Stimulated activated CD4-positive, alpha-beta T cell treated with anti-CD3 and anti-CD28 coated beads, Interleukin-12 subunit alpha, Interleukin-12 subunit beta, amount 100 ng/mL, for 24 hours (primary cell): ENCODE results near the gene PLS1.
"Not testable (repeated sequence)": the region's sequence is repeated elsewhere in the genome, so short reads cannot be mapped to it uniquely, and the experiment has no call there.

Experiments used
- DNase-seq, 2 experiments: peaks; one replicate each; pipeline ENCODE4 v3.0.0-alpha.2; 2020; ENCODE audit warnings: low read depth in 2 of 2

The PLS1 gene

DNA sequence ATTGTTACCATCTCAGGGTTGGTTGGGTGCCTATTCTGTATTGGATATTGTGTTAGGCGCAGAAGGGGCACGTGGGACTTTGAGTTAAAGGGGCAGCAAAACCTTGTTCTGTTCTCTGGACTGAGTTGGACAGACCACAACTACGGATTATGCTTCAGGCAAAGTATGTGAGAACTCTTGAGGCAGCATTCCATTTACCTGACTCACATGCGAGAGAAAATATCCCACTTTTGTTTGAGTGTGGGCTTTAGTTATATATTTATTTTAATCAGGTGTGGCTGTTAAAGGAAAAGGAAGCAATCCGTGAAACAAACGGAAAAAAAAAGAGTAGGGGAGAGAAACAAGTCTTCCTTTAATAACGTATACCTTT is 627 bp upstream of the PLS1 start:
- DNase-seq, result no peak

DNA sequence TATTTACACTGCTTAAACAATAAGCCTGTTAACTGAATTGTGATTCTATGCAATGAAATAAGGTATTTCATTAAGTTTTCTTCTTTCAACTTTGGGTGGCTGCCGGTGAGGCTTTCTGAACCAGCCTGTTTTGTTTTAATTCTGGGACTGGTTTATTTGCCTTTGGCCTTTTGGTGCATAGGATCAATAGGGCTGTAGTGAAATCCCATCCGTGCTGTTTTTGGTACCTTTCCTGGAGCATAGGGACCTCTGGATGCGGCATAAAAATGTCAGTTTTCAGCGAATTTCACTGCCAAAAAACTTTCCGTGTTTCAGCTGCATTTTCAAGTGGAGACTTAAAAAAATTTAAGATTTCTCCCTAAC is 514 bp downstream of the PLS1 start:
- no peak for DNase-seq

DNA sequence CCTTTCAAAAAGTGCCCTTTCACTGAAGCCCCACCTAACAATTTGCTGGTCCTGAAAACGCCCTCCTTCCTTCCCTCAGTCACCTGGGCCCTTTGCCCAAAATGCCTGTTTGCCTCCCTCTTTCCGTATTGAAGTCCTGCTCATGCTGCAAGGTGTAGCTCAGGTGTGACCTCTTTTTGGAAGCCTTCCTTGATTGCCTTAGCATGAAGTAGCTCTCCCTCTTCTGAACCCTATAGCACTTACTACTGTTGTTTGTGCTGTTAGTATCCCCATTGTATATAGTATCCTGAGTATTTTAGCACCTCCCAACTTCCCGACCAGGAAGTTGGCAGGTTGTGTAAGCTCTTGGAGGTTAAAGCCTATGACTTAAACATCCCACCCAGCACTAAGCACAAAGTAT is 1.7 kb downstream of the PLS1 start:
- no peak for DNase-seq

DNA sequence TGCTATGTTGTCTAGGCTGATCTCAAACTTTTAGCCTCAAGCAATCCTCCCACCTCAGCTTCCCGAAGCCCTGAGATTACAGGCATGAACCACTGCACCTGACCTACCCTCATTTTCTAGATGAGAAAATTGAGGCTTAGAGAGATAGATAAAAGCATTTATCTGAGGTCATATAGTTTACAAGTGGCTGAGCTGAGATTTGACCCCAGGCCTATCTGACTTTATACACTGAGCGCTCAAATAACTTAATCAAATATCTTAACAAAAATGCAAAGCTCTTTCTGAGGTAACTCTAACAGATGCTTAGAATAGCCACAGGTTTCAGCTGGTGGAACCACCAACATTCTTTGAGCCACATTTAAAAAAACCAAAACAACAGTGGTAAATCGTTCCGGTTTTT is 5.5 kb downstream of the PLS1 start:
- DNase-seq, result no peak

DNA sequence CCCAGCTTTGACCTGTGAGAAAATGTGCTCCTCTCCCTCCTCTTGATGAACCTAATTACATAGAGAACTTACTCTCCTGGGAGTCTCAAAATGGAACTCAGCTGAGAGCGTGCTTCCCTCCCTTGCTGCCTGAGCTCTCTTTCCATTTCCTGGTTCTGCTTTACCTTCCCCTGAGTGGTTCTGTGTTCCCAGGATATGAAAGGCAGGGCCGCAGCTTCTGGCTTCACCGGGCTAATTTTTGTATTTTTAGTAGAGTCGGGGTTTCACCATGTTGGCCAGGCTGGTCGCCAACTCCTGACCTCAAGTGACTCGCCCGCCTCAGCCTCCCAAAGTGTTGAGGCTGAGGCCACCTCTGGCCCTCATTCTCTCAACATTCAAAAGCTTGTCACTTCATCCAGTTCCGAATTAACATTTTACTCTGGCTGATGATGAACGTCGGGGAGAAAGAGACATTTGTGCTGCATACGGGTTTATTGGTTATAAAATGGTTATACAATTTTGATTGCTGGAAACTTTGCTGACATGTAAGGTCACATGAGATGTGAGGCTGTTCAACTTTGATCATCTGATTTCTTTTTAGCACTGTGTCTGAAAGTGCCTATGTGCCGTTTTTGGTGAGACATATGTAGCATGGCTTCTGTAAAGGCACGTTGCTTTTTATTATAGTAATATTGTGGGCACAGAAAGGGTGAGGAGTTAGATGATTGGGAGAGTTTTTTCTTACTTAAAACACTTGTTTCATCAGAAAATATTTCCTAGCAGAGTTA is 6.6 kb downstream of the PLS1 start:
- DNase-seq, result no peak

DNA sequence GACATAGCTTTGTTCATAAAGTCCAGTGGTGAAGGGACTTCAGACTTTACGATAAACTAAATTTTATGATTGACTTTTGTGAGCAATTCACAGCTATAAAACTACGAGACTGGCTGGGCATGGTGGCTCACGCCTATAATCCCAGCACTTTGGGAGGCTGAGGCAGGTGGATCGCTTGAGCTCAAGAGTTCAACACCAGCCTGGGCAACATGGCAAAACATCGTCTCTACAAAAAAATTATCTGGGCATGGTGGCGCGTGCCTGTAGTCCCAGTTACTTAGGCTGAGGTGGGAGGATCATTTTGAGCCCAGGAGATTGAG is 7.2 kb downstream of the PLS1 start:
- not testable (repeated sequence) for DNase-seq

DNA sequence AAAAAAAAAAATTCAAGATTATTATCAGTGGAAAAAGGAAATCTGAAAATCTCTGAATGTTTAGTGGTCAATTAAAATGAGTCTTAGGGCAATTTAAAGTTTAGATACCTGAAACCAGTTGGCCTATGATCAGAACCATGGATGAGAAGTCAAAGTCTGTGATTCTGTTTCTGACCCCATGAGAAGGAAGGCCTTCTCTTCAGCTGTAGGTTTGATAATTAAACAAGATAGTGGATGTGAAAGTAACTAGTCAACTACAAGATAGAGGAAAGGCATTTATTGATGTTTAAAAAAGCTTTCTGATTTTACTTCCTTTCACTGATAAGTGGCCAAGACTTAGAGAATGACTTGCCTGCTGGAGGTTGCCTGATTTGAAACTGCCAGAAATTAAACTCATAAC is 8.7 kb downstream of the PLS1 start:
- no peak for DNase-seq

DNA sequence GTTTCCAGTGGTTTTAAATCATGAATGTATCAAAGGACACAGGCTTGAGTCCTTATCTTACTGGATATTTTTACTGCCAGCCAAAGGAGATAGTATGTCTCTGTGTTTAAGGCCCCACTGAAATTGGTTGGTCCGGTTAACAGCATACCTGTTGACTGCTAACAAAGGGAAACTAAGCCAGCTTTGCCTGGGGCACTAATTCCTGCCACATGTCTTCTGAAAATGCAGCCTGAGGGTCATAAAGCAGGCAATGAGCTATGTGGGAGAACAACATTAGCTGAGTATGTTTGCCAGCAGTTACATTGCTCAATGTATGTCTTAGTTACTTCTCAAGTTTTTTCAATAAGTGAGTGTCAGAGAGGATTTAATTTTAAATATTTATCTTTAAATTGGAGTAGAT is 12.4 kb downstream of the PLS1 start:
- no peak for DNase-seq

DNA sequence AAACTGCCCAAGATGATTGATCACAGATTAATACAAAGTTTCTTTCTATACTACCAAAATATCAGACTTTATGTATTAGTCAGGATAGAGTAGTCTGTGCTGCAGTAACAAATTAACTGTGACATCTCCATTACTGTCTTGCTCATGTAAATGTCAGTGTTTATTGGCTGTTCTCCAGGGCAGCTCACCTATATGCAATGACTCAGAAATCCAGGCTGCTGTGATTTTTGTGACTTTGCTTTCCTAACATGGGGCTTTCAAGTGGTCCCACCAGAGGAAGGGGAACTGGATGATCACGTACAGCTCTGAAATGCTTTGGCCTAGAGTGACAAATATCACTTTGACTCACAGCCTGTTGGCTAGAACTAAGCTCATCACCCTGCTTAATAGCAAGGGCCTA is 12.9 kb downstream of the PLS1 start:
- no peak for DNase-seq

DNA sequence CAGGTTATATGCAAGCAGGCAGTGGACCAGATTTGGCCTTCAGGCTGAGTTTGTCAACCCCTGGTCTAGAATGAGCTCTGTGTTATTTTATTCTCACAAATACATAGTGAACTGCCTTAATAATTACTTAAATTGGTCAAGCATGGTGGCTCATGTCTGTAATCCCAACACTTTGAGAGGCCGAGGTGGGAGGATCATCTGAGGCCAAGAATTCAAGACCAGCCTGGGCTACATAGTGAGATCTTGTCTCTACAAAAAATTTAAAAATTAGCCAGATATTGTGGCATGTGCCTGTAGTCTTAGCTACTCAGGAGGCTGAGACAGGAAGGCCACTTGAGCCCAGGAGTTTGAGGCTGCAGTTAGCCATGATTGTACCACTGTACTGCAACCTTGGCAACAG is 15.0 kb downstream of the PLS1 start:
- DNase-seq, result no peak

DNA sequence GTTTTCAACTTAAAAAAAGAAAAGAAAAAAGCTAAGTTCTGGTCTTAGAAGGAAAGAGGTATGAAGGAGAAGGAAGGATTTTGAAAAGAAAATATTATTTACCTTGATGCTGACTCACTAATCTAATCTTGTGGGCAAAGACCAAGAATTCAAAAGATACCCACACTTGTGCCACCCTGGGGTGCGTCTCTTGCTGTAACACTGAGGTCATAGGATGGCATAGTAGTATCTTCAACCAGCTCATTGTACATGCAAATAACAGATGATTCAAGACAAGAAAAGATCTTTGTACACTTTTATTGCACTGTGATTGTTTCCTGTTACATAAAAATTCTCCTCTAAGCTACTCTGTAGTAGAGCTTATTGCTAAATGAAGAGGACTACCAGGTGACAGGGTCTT is 17.3 kb downstream of the PLS1 start:
- DNase-seq, result no peak

DNA sequence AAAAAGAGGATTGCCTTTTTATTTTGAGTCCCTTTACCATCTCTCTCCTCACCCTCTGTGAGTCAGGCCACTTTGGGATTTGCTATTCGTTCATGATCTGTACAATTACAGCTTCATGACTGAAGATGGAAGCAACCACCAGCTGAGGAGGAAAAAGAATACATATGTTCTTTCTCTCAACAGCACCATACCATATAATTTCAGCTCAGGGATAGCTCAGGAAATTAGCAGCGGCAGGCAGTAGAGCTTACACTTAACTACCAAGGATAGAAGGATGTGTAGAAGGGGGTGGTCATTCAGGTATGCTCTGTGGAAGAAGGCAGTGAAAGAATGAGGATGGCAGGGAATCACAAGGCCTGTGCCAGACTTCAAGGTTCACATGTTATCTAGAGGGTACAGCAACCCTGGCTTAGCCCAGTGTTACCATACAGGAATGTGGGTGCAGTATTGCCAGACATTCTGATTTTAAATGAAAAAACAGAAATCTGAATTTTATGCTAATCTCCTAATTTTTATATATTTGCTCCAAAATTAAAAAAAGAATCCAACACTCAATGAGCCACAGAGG is 17.9 kb downstream of the PLS1 start:
- no peak for DNase-seq

DNA sequence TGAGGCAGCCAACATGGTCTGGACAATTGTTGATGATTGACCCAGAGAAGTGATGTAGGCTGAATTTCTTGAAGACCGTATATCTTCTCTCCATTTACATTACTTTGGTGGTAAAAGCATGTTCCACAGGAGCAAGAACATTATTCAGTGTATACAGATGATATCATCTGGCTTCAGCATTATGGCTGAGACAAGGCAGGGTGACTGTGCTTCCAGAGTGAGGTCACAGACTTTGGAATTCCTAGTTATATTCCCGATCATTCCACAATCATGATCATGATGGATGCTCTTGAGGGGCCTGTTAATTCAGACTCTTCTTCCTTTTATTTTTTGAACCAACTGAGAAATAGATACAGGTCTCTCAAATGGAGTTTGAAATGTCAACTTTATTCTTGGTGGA is 19.0 kb downstream of the PLS1 start:
- DNase-seq, result no peak

DNA sequence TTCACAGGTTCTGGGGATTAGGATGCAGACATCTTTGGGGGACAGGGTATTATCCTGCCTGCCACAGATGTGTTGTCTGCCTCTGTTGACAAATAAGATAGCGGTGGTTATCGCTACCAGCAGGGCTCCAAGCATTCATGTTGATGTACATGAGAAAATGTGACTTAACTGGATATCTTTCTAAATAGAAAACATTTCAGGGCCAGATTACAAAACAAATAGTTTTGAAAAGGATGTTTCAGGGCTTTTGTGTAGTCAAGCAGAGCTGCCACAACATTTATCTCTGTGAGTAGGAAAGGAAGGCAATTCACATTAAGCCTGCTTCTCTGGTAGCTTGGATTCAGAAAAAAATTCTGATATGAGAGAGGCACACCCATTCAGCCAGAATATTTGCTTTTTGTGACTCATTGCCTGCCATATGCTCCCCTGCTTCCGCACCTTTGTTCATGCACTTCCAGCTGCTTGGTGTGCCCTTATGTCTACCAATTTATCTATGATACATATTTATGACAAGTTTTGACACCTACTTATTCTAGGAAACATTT is 22.8 kb downstream of the PLS1 start:
- DNase-seq, result no peak

DNA sequence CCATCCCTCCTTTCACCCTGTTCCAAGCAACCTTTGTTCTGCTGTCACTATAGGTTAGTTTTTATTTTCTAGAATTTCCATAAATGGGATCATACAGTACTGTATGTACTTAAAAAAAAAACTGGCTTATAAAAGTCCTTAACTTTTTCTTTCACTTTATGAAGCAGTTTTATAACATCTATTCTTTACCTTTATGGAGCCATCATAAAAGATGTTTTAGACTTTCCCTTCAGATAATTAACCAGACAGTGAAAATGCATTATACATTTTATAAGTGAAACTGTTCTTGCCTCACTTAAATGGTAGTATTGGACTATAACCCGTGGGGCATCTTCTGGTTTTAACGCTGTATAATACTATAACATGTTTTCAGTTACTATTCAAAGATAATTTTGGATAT is 26.2 kb downstream of the PLS1 start:
- DNase-seq, result no peak

DNA sequence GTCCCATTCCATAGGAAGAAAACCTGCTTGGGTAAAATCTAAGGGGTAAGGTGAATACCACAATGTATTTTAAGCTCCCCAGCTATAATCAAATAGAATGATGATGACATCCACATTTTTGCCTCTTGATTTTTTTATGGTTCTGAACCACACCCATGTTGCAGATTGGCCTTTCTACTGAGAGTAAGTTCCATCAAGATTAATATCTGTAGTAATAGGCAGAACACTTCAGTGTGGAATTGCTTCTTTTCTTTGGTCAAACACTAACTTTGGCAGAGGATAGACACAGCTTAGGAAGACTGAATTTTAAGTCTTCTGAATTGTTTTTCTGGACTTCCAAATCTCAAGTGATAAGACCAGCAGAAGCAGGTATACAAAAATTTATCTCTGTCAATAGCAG is 27.0 kb downstream of the PLS1 start:
- no peak for DNase-seq

DNA sequence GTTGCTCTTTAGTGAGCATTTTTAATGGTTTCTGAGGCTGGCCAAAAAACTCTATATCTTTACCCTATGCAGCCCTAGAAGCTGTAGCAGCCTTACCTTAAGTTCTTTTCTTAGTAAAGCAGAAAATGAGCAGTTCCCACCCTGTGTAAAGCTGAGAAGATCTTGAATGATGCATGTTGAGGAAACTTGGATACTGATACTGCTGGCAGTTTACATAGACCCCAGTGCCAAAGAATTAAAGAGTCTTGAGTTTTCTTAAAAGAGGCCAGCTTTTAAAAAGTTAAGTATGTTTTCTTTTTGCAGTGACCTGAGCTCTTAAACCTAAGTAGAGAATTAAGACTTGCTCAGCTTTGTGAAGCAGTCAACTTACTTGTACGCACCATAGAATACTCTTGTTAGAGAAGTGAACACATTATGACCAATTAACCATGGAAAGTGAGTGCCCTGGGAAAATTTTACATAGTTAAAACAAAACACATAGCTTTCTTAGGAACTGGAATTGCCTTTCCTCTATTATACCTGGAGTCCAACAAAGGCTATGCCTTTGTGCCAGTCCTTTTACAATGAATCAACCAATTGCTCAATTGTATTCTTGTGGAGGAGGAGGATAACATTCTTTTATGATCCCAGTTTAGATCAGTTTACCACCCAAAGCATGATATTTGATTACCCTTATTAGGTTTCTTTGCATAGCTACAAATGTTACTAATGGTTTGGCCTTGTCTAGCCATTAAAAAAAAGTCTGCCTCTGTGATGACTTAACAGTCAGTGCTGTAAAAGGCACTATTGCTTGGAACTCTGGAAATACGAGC is 28.4 kb downstream of the PLS1 start:
- no peak for DNase-seq

DNA sequence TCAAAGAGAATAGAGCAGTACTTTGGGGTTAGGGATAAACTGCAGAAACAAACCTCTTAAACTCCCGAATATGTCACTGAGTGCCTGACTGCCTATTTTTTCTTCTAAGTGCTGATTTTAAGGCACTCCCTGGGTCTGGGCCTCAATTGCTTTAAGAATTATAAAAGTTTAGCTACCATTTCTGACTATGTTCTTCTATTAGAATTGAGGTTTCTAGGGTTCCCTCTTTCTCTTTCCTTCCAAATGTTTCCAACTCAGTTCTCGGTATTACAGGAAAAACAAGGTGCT is 28.9 kb downstream of the PLS1 start:
- no peak for DNase-seq

DNA sequence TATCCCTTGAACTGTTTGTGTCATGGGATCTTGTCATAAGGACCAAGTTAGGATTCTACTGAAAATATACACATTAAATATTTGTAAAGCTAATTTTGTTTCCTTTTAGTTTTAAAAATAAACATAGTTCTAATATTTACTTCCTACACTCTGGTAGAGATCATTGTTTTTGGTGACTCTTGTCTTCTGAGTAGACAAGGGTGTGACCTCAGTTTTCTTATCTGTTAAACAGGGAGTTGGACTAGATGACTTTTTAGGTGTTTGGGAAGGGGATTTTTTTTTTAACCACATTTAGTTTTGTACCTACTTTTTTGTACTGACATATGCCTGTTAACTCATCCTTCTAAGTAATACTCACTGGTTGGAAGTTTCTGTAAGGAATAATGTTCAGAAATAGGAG is 30.8 kb downstream of the PLS1 start:
- DNase-seq, result no peak

DNA sequence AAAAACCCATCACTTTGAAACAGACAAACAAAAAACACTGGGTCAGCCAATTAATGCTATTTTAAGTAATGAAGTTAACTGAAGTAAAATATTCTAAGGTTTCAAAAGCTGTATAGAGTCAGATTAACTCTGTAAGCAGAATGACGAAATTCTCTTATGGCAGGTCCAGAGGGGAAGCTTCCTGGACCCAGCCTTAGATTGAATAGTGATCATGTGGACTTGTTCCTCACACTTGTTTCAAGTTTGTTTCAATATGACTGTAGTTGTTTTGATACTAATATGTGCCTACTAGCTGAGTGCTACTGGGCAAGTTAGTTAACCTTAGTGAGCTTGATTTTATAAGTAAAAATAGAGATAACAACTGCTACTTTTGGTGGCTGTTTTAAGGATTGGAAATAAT is 32.6 kb downstream of the PLS1 start:
- DNase-seq, result no peak

DNA sequence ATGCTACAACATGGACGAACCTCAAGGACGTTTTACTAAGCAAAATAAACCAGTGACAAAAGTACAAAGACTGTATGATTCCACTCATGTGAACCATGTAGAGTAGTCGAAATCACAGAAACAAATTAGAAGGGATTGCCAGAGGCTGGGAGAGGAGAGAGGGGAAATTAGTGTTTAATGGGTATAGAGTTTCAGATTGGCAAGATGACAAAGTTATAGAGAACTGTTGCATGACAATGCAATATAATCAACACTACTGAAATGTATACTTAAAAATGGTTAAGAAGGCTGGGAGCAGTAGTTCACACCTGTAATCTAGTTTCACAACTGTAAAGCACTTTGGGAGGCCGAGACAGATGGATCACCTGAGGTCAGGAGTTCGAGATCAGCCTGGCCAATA is 36.9 kb downstream of the PLS1 start:
- no peak for DNase-seq

DNA sequence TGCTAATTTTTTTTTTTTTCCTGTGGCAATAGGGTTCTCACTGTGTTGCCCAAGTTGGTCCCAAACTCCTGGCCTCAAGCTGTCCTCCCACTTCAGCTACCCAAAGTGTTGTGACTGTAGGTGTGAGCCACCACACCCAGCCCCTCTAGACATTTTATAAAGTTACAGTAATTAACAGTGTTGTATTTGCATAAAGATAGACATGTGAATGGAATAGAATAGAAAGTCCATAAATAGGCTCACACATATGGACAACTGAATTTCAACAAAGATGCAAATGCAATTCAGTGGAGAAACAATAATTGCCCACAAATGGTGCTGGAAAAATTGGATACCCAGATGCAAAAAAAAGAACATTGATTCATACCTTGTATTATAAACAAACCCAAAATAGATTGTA is 39.9 kb downstream of the PLS1 start:
- DNase-seq, result no peak

DNA sequence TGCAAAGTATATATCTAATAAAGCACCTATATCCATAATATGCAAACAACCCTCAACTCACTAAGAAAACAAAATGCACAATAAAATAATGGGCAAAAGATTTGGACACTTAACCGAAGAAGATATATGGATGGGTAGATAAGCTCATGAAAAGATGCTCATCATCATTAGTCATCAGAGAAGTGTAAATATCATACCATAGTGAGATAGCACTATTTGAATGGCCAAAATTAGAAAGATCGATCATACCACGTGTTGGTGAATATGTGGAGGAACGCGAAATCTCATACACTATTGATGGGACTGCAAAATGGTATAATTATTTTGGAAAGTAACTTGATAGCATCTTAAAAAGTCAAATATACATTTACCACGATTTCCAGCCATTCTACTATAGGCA is 40.5 kb downstream of the PLS1 start:
- DNase-seq, result no peak
